ENCODE data around the gene SOX5.

Gene SOX5

GRCh38 chr12:23938422-23938821 is 11.0 kb downstream of the SOX5 start:
- DNase-seq (no peak), ATAC-seq (no peak)
- H3K27me3 Mint-ChIP-seq = no peaks in the 10 kb centered on the region
- H3K4me1 Mint-ChIP-seq = no peaks in the 10 kb centered on the region
- H3K27ac Mint-ChIP-seq = no peak overlapping the region
- no peaks in the 10 kb centered on the region for H3K36me3 Mint-ChIP-seq (ENCODE audit: low read depth)
- no peaks in the 10 kb centered on the region for H3K9me3 Mint-ChIP-seq
- no peak overlapping the region for H3K4me3 Mint-ChIP-seq

GRCh38 chr12:23931176-23931575 is 18.3 kb downstream of the SOX5 start:
- Mint-ChIP-seq H3K36me3 (ENCODE audit: low read depth) (no peaks in the 10 kb centered on the region), H3K9me3 (no peaks in the 10 kb centered on the region), H3K4me3 (no peak overlapping the region), H3K4me1 (no peaks in the 10 kb centered on the region), H3K27me3 (no peaks in the 10 kb centered on the region), H3K27ac (no peak overlapping the region)
- no peak for DNase-seq
- no peak for ATAC-seq

GRCh38 chr12:23930599-23930998 is 18.9 kb downstream of the SOX5 start:
- Mint-ChIP-seq H3K4me3 (no peak overlapping the region), H3K36me3 (ENCODE audit: low read depth) (no peaks in the 10 kb centered on the region), H3K27me3 (no peaks in the 10 kb centered on the region), H3K4me1 (no peaks in the 10 kb centered on the region), H3K9me3 (no peaks in the 10 kb centered on the region), H3K27ac (no peak overlapping the region)
- ATAC-seq = no peak
- no peak for DNase-seq

- ATAC-seq (no peak), DNase-seq (no peak)
- Mint-ChIP-seq H3K4me3 (no peak overlapping the region), H3K27me3 (no peaks in the 10 kb centered on the region), H3K9me3 (no peaks in the 10 kb centered on the region), H3K4me1 (no peaks in the 10 kb centered on the region), H3K36me3 (ENCODE audit: low read depth) (no peaks in the 10 kb centered on the region), H3K27ac (no peak overlapping the region)
These were observed 19.6 kb downstream of the SOX5 start for GRCh38 chr12:23929906-23930305.

- no peaks in the 10 kb centered on the region for H3K27me3 Mint-ChIP-seq
- DNase-seq = no peak
- no peaks in the 10 kb centered on the region for H3K4me1 Mint-ChIP-seq
- ATAC-seq = no peak
- H3K27ac Mint-ChIP-seq = no peak overlapping the region
- H3K9me3 Mint-ChIP-seq = no peaks in the 10 kb centered on the region
- H3K4me3 Mint-ChIP-seq = no peak overlapping the region
- H3K36me3 Mint-ChIP-seq (ENCODE audit: low read depth) = no peaks in the 10 kb centered on the region
These were observed 21.6 kb downstream of the SOX5 start for GRCh38 chr12:23927907-23928306.

- Mint-ChIP-seq H3K4me1 (no peaks in the 10 kb centered on the region), H3K9me3 (no peaks in the 10 kb centered on the region), H3K27me3 (no peaks in the 10 kb centered on the region), H3K27ac (no peak overlapping the region), H3K36me3 (ENCODE audit: low read depth) (no peaks in the 10 kb centered on the region), H3K4me3 (no peak overlapping the region)
- no peak for DNase-seq
- no peak for ATAC-seq
These were observed 28.2 kb downstream of the SOX5 start for GRCh38 chr12:23921099-23921856.

GRCh38 chr12:23911574-23911973 is 37.9 kb downstream of the SOX5 start:
- Mint-ChIP-seq H3K4me3 (no peak overlapping the region), H3K27me3 (no peaks in the 10 kb centered on the region), H3K4me1 (no peaks in the 10 kb centered on the region), H3K36me3 (ENCODE audit: low read depth) (no peaks in the 10 kb centered on the region), H3K9me3 (peaks cover 3% of the 10 kb centered on the region), H3K27ac (no peak overlapping the region)
- DNase-seq (no peak), ATAC-seq (no peak)

GRCh38 chr12:23909551-23909950 is 39.9 kb downstream of the SOX5 start:
- no peaks in the 10 kb centered on the region for H3K27me3 Mint-ChIP-seq
- H3K27ac Mint-ChIP-seq = no peak overlapping the region
- DNase-seq = no peak
- H3K9me3 Mint-ChIP-seq = no peaks in the 10 kb centered on the region
- no peak for ATAC-seq
- H3K4me3 Mint-ChIP-seq = no peak overlapping the region
- H3K36me3 Mint-ChIP-seq (ENCODE audit: low read depth) = no peaks in the 10 kb centered on the region
- no peaks in the 10 kb centered on the region for H3K4me1 Mint-ChIP-seq

- Mint-ChIP-seq H3K4me3 (no peak overlapping the region), H3K9me3 (no peaks in the 10 kb centered on the region), H3K4me1 (no peaks in the 10 kb centered on the region), H3K27me3 (no peaks in the 10 kb centered on the region), H3K36me3 (ENCODE audit: low read depth) (no peaks in the 10 kb centered on the region), H3K27ac (no peak overlapping the region)
- no peak for DNase-seq
- no peak for ATAC-seq
These were observed 43.1 kb downstream of the SOX5 start for GRCh38 chr12:23906329-23906728.

GRCh38 chr12:23899434-23899833 is 50.0 kb downstream of the SOX5 start:
- Mint-ChIP-seq H3K9me3 (no peaks in the 10 kb centered on the region), H3K4me3 (no peak overlapping the region), H3K36me3 (ENCODE audit: low read depth) (no peaks in the 10 kb centered on the region), H3K4me1 (no peaks in the 10 kb centered on the region), H3K27ac (no peak overlapping the region), H3K27me3 (no peaks in the 10 kb centered on the region)
- DNase-seq = no peak
- no peak for ATAC-seq

- Mint-ChIP-seq H3K27ac (no peak overlapping the region), H3K36me3 (ENCODE audit: low read depth) (no peaks in the 10 kb centered on the region), H3K4me3 (no peak overlapping the region), H3K27me3 (no peaks in the 10 kb centered on the region), H3K9me3 (no peaks in the 10 kb centered on the region), H3K4me1 (no peaks in the 10 kb centered on the region)
- no peak for ATAC-seq
- DNase-seq = no peak
These were observed 51.3 kb downstream of the SOX5 start for GRCh38 chr12:23898121-23898520.

- DNase-seq = no peak
- H3K27ac Mint-ChIP-seq = no peak overlapping the region
These were observed 53.7 kb downstream of the SOX5 start for GRCh38 chr12:23895792-23896218.

GRCh38 chr12:23893611-23894010 is 55.9 kb downstream of the SOX5 start:
- Mint-ChIP-seq H3K27ac (no peak overlapping the region), H3K27me3 (no peaks in the 10 kb centered on the region), H3K4me1 (no peaks in the 10 kb centered on the region), H3K4me3 (no peak overlapping the region), H3K9me3 (no peaks in the 10 kb centered on the region), H3K36me3 (ENCODE audit: low read depth) (no peaks in the 10 kb centered on the region)
- ATAC-seq = no peak
- DNase-seq = no peak

More at GRCh38 chr12:23895792-23896218, 53.7 kb downstream of the SOX5 start:
- Mint-ChIP-seq H3K9me3 (no peaks in the 10 kb centered on the region), H3K27me3 (no peaks in the 10 kb centered on the region), H3K4me1 (no peaks in the 10 kb centered on the region), H3K4me3 (no peak overlapping the region), H3K36me3 (ENCODE audit: low read depth) (no peaks in the 10 kb centered on the region)
- no peak for ATAC-seq

GRCh38 chr12:23891115-23891514 is 58.4 kb downstream of the SOX5 start:
- H3K4me3 Mint-ChIP-seq = no peak overlapping the region
- DNase-seq (no peak), ATAC-seq (no peak)
- H3K9me3 Mint-ChIP-seq = no peaks in the 10 kb centered on the region
- no peaks in the 10 kb centered on the region for H3K4me1 Mint-ChIP-seq
- no peaks in the 10 kb centered on the region for H3K27me3 Mint-ChIP-seq
- H3K36me3 Mint-ChIP-seq (ENCODE audit: low read depth) = no peaks in the 10 kb centered on the region
- no peak overlapping the region for H3K27ac Mint-ChIP-seq

- no peaks in the 10 kb centered on the region for H3K4me1 Mint-ChIP-seq
- no peak overlapping the region for H3K4me3 Mint-ChIP-seq
- no peaks in the 10 kb centered on the region for H3K9me3 Mint-ChIP-seq
- no peaks in the 10 kb centered on the region for H3K36me3 Mint-ChIP-seq (ENCODE audit: low read depth)
- H3K27ac Mint-ChIP-seq = no peak overlapping the region
- H3K27me3 Mint-ChIP-seq = no peaks in the 10 kb centered on the region
- ATAC-seq (no peak), DNase-seq (no peak)
These were observed 60.4 kb downstream of the SOX5 start for GRCh38 chr12:23889069-23889440.
